Trophoblast cell (in vitro differentiated cells and primary cell): Measurements from ENCODE around the gene PPIP5K2.

Source experiments
- DNase-seq, 2 donors: peaks; one replicate each; pipeline ENCODE4 v3.0.0-alpha.2; 2016
- H2AFZ ChIP-seq: 2 replicates; pipeline ENCODE4 v1.6.1; 2013; ENCODE audit warnings: low read length, moderate library complexity, mild to moderate bottlenecking; ENCODE audit not compliant: insufficient read depth, poor library complexity
- H2AK5ac ChIP-seq: 2 replicates; pipeline ENCODE4 v1.6.1; 2013; ENCODE audit warnings: mild to moderate bottlenecking, low read length
- H2BK120ac ChIP-seq: 2 replicates; pipeline ENCODE4 v1.6.1; 2013; ENCODE audit warnings: low read length, mild to moderate bottlenecking, moderate library complexity; ENCODE audit not compliant: insufficient read depth, poor library complexity
- H2BK12ac ChIP-seq: 2 replicates; pipeline ENCODE4 v1.6.1; 2013; ENCODE audit warnings: mild to moderate bottlenecking, low read length, moderate library complexity
- H2BK5ac ChIP-seq: 2 replicates; pipeline ENCODE4 v1.6.1; 2013; ENCODE audit warnings: low read length, low read depth, moderate library complexity, mild to moderate bottlenecking; ENCODE audit not compliant: poor library complexity
- H3K14ac ChIP-seq: 2 replicates; pipeline ENCODE4 v1.6.1; 2013; ENCODE audit warnings: mild to moderate bottlenecking, low read length
- H3K18ac ChIP-seq: 2 replicates; pipeline ENCODE4 v1.6.1; 2013; ENCODE audit warnings: mild to moderate bottlenecking, low read length
- H3K23ac ChIP-seq: 2 replicates; pipeline ENCODE4 v1.6.1; 2013; ENCODE audit warnings: low read length
- H3K27ac ChIP-seq: 2 replicates; pipeline ENCODE4 v1.5.1; 2013; ENCODE audit warnings: low read depth, mild to moderate bottlenecking, inconsistent platforms, low read length, moderate library complexity
- H3K27me3 ChIP-seq: 2 replicates; pipeline ENCODE4 v1.6.1; 2013; ENCODE audit warnings: inconsistent platforms, mild to moderate bottlenecking, low read length, moderate library complexity; ENCODE audit not compliant: insufficient read depth
- H3K36me3 ChIP-seq, 2 experiments: 1 replicate in 1 of 2; 2 replicates in 1 of 2; pipeline ENCODE4 v1.6.1; 2013; ENCODE audit warnings: low read length in 2 of 2, mild to moderate bottlenecking in 2 of 2, moderate library complexity in 1 of 2; ENCODE audit not compliant: insufficient read depth in 2 of 2, control insufficient read depth in 1 of 2
- H3K4ac ChIP-seq: 2 replicates; pipeline ENCODE4 v1.6.1; 2013; ENCODE audit warnings: low read depth, mild to moderate bottlenecking, low read length, moderate library complexity
- H3K4me1 ChIP-seq, 2 experiments: 1 replicate in 1 of 2; 2 replicates in 1 of 2; pipeline ENCODE4 v1.6.1; 2013; ENCODE audit warnings: low read length in 2 of 2, mild to moderate bottlenecking in 2 of 2, moderate library complexity in 1 of 2; ENCODE audit not compliant: insufficient read depth in 2 of 2, control insufficient read depth in 1 of 2
- H3K4me2 ChIP-seq: 2 replicates; pipeline ENCODE4 v1.6.1; 2013; ENCODE audit warnings: inconsistent platforms, mild to moderate bottlenecking, low read length, moderate library complexity
- H3K4me3 ChIP-seq: 2 replicates; pipeline ENCODE4 v1.5.1; 2013; ENCODE audit warnings: mild to moderate bottlenecking, low read depth, low read length, inconsistent platforms
- H3K79me1 ChIP-seq: one replicate; pipeline ENCODE4 v1.6.1; 2013; ENCODE audit warnings: low read length
- H3K79me2 ChIP-seq: 2 replicates; pipeline ENCODE4 v1.6.1; 2013; ENCODE audit warnings: low read length, mild to moderate bottlenecking; ENCODE audit not compliant: control insufficient read depth, insufficient read depth, poor library complexity
- H3K9ac ChIP-seq: 2 replicates; pipeline ENCODE4 v1.6.1; 2013; ENCODE audit warnings: mild to moderate bottlenecking, low read length
- H3K9me3 ChIP-seq: 2 replicates; pipeline ENCODE4 v1.6.1; 2013; ENCODE audit warnings: low read depth, mild to moderate bottlenecking, control low read depth, inconsistent platforms, low read length; ENCODE audit not compliant: insufficient read depth
- H4K12ac ChIP-seq: 2 replicates; pipeline ENCODE4 v1.6.1; 2013; ENCODE audit warnings: low read depth, mild to moderate bottlenecking, low read length, moderate library complexity
- H4K8ac ChIP-seq: 2 replicates; pipeline ENCODE4 v1.6.1; 2013; ENCODE audit warnings: low read depth, mild to moderate bottlenecking, low read length, moderate library complexity
- H4K91ac ChIP-seq: one replicate; pipeline ENCODE4 v1.6.1; 2013; ENCODE audit warnings: low read depth, mild to moderate bottlenecking, low read length, moderate library complexity
- WGBS: extraction: QIAGEN DNeasy Blood & Tissue Kit; methylation state at CpG from one replicate; pipeline ENCODE4 v1.1.7; 2013; ENCODE audit warnings: missing lambda C conversion rate; ENCODE audit not compliant: insufficient read length, insufficient coverage; ENCODE audit errors: extremely low coverage; 5-methylcytosine and 5-hydroxymethylcytosine counted together

Gene PPIP5K2

GRCh38 chr5:103111468-103111867, 8.6 kb upstream of the PPIP5K2 start:
- H2AFZ ChIP-seq, result no peak overlapping the region
- no peak overlapping the region for H3K9ac ChIP-seq
- H4K12ac ChIP-seq, result no peak overlapping the region
- H3K4me3 ChIP-seq, result no peak overlapping the region
- no CpG with 5 or more reads among the region's 2 CpGs for WGBS
- H4K8ac ChIP-seq, result no peak overlapping the region
- no peak overlapping the region for H2BK120ac ChIP-seq
- H2BK5ac ChIP-seq, result no peak overlapping the region
- H3K18ac ChIP-seq, result no peak overlapping the region
- H2BK12ac ChIP-seq, result no peak overlapping the region
- no peak overlapping the region for H4K91ac ChIP-seq
- H3K36me3 ChIP-seq, result no peaks in the 10 kb centered on the region
- no peak overlapping the region for H3K4me2 ChIP-seq
- DNase-seq, result no peak
- no peak overlapping the region for H3K14ac ChIP-seq
- H2AK5ac ChIP-seq, result no peak overlapping the region
- no peaks in the 10 kb centered on the region for H3K4me1 ChIP-seq
- no peaks in the 10 kb centered on the region for H3K9me3 ChIP-seq
- H3K79me1 ChIP-seq, result no peaks in the 10 kb centered on the region
- H3K27ac ChIP-seq, result no peak overlapping the region
- H3K23ac ChIP-seq, result no peak overlapping the region
- no peaks in the 10 kb centered on the region for H3K79me2 ChIP-seq
- H3K27me3 ChIP-seq, result no peaks in the 10 kb centered on the region
- H3K4ac ChIP-seq, result no peak overlapping the region

- Histone ChIP-seq H3K79me2 (no peaks in the 10 kb centered on the region), H2BK120ac (no peak overlapping the region)
- no peak for DNase-seq
These were observed 7.2 kb upstream of the PPIP5K2 start for GRCh38 chr5:103112910-103113309.

GRCh38 chr5:103114440-103114839, 5.7 kb upstream of the PPIP5K2 start:
- Histone ChIP-seq H4K8ac (no peak overlapping the region), H2BK5ac (no peak overlapping the region), H3K27me3 (no peaks in the 10 kb centered on the region), H3K4me1 (no peaks in the 10 kb centered on the region), H3K9me3 (no peaks in the 10 kb centered on the region), H3K14ac (no peak overlapping the region), H2BK12ac (no peak overlapping the region), H2BK120ac (no peak overlapping the region), H2AFZ (no peak overlapping the region), H3K79me2 (peaks cover under 1% of the 10 kb centered on the region), H3K79me1 (peaks cover 1% of the 10 kb centered on the region), H3K4ac (no peak overlapping the region), H3K4me2 (no peak overlapping the region), H3K23ac (no peak overlapping the region), H2AK5ac (no peak overlapping the region), H4K12ac (no peak overlapping the region), H3K36me3 (no peaks in the 10 kb centered on the region), H4K91ac (no peak overlapping the region), H3K27ac (no peak overlapping the region), H3K18ac (no peak overlapping the region), H3K9ac (no peak overlapping the region), H3K4me3 (no peak overlapping the region)
- no peak for DNase-seq
- WGBS, result no CpG with 5 or more reads among the region's 2 CpGs

More at GRCh38 chr5:103112910-103113309, 7.2 kb upstream of the PPIP5K2 start:
- Histone ChIP-seq H3K4me1 (no peaks in the 10 kb centered on the region), H4K8ac (no peak overlapping the region), H2BK5ac (no peak overlapping the region), H3K4me2 (no peak overlapping the region), H2AFZ (no peak overlapping the region), H3K14ac (no peak overlapping the region), H2BK12ac (no peak overlapping the region), H3K27me3 (no peaks in the 10 kb centered on the region), H3K9ac (no peak overlapping the region), H3K4ac (no peak overlapping the region), H3K4me3 (no peak overlapping the region), H3K9me3 (no peaks in the 10 kb centered on the region), H3K23ac (no peak overlapping the region), H4K91ac (no peak overlapping the region), H3K27ac (no peak overlapping the region), H3K18ac (no peak overlapping the region), H3K79me1 (no peaks in the 10 kb centered on the region), H3K36me3 (no peaks in the 10 kb centered on the region), H2AK5ac (no peak overlapping the region), H4K12ac (no peak overlapping the region)
- no CpG with 5 or more reads among the region's 2 CpGs for WGBS

GRCh38 chr5:103117471-103117991, 2.6 kb upstream of the PPIP5K2 start:
- Histone ChIP-seq H3K9ac (no peak overlapping the region), H2BK5ac (no peak overlapping the region), H2AFZ (no peak overlapping the region), H3K4me2 (no peak overlapping the region), H3K27me3 (no peaks in the 10 kb centered on the region), H2BK12ac (no peak overlapping the region), H3K23ac (no peak overlapping the region), H2BK120ac (no peak overlapping the region), H4K8ac (no peak overlapping the region), H4K91ac (no peak overlapping the region), H3K79me2 (peaks cover 11% of the 10 kb centered on the region), H3K18ac (no peak overlapping the region), H3K9me3 (no peaks in the 10 kb centered on the region), H3K14ac (no peak overlapping the region), H3K4me1 (no peaks in the 10 kb centered on the region), H4K12ac (no peak overlapping the region), H3K79me1 (peaks cover 9% of the 10 kb centered on the region), H3K27ac (no peak overlapping the region), H2AK5ac (no peak overlapping the region), H3K36me3 (no peaks in the 10 kb centered on the region), H3K4me3 (no peak overlapping the region), H3K4ac (no peak overlapping the region)
- DNase-seq, result no peak
- WGBS, result no CpG with 5 or more reads among the region's 4 CpGs
